GM19193 (cell line): Measurements from ENCODE around the gene GORASP1.

Experiments used
- POLR2A ChIP-seq: IDR thresholded peaks from 4 replicates; pipeline ENCODE4 v1.6.1; 2011; ENCODE audit not compliant: insufficient read depth, insufficient read length; ENCODE audit errors: extremely low read depth

GORASP1 gene

GRCh38 chr3:39088889-39089288, 18.5 kb downstream of the GORASP1 start:
- no peak for TF ChIP-seq POLR2A

- TF ChIP-seq POLR2A = no peak
Measured at GRCh38 chr3:39088456-39088855, 19.0 kb downstream of the GORASP1 start.

GRCh38 chr3:39086144-39086543, 21.3 kb downstream of the GORASP1 start:
- no peak for TF ChIP-seq POLR2A

GRCh38 chr3:39082666-39083313, 24.6 kb downstream of the GORASP1 start:
- no peak for TF ChIP-seq POLR2A

GRCh38 chr3:39080026-39080425, 27.4 kb downstream of the GORASP1 start:
- no peak for TF ChIP-seq POLR2A

- no peak for TF ChIP-seq POLR2A
Measured at GRCh38 chr3:39079530-39079929, 27.9 kb downstream of the GORASP1 start.

GRCh38 chr3:39075910-39076309, 31.5 kb downstream of the GORASP1 start:
- no peak for TF ChIP-seq POLR2A

- TF ChIP-seq POLR2A = no peak
Measured at GRCh38 chr3:39068556-39068955, 38.9 kb downstream of the GORASP1 start.

GRCh38 chr3:39067286-39067685, 40.1 kb downstream of the GORASP1 start:
- no peak for TF ChIP-seq POLR2A

- TF ChIP-seq POLR2A = no peak
Measured at GRCh38 chr3:39065197-39065596, 42.2 kb downstream of the GORASP1 start.

GRCh38 chr3:39064646-39065045, 42.8 kb downstream of the GORASP1 start:
- TF ChIP-seq POLR2A = no peak

GRCh38 chr3:39063143-39063542, 44.3 kb downstream of the GORASP1 start:
- TF ChIP-seq POLR2A = no peak

GRCh38 chr3:39062180-39062579, 45.2 kb downstream of the GORASP1 start:
- no peak for TF ChIP-seq POLR2A

GRCh38 chr3:39056151-39056550, 51.3 kb downstream of the GORASP1 start:
- no peak for TF ChIP-seq POLR2A

- no peak for TF ChIP-seq POLR2A
Measured at GRCh38 chr3:39053696-39054095, 53.7 kb downstream of the GORASP1 start.

- TF ChIP-seq POLR2A = no peak
Measured at GRCh38 chr3:39052583-39052982, 54.8 kb downstream of the GORASP1 start.
